H9 (cell line): Measurements from ENCODE around the gene ARHGAP15. TPM values are rescaled to one million over a fixed set of nuclear protein-coding genes. Genes with fewer than 3 reads are reported as not detected.

ENCODE experiments used
- DNase-seq: peaks from one replicate; pipeline ENCODE4 v3.0.0-alpha.2; 2017
- H2AFZ ChIP-seq: one replicate; pipeline ENCODE4 v1.6.1; 2013; ENCODE audit warnings: mild to moderate bottlenecking, low read length, control low read depth, moderate library complexity
- H2AK5ac ChIP-seq: 2 replicates; pipeline ENCODE4 v1.6.1; 2013; ENCODE audit warnings: low read length, control low read depth, mixed read lengths; ENCODE audit not compliant: insufficient read length
- H2BK120ac ChIP-seq: one replicate; pipeline ENCODE4 v1.6.1; 2013; ENCODE audit warnings: low read depth, mild to moderate bottlenecking, low read length, control low read depth, inconsistent platforms; ENCODE audit not compliant: poor library complexity, severe bottlenecking
- H2BK12ac ChIP-seq: 2 replicates; pipeline ENCODE4 v1.6.1; 2013; ENCODE audit warnings: low read length, control low read depth, mixed read lengths, low read depth; ENCODE audit not compliant: insufficient read length
- H2BK15ac ChIP-seq: 2 replicates; pipeline ENCODE4 v1.6.1; 2013; ENCODE audit warnings: low read depth, low read length, control low read depth
- H2BK20ac ChIP-seq: one replicate; pipeline ENCODE4 v1.6.1; 2013; ENCODE audit warnings: low read depth, mild to moderate bottlenecking, low read length, control low read depth, inconsistent platforms; ENCODE audit not compliant: poor library complexity, severe bottlenecking
- H2BK5ac ChIP-seq: 2 replicates; pipeline ENCODE4 v1.6.1; 2013; ENCODE audit warnings: low read length, control low read depth, mixed read lengths; ENCODE audit not compliant: insufficient read length
- H3K14ac ChIP-seq: 2 replicates; pipeline ENCODE4 v1.6.1; 2013; ENCODE audit warnings: low read length, control low read depth; ENCODE audit not compliant: insufficient read depth
- H3K18ac ChIP-seq: 2 replicates; pipeline ENCODE4 v1.6.1; 2013; ENCODE audit warnings: low read depth, mild to moderate bottlenecking, mixed read lengths, low read length, control low read depth; ENCODE audit not compliant: insufficient read length
- H3K23ac ChIP-seq: 2 replicates; pipeline ENCODE4 v1.6.1; 2013; ENCODE audit warnings: low read length, control low read depth, mixed read lengths, low read depth; ENCODE audit not compliant: insufficient read length
- H3K23me2 ChIP-seq: 2 replicates; pipeline ENCODE4 v1.6.1; 2013; ENCODE audit warnings: low read depth, mild to moderate bottlenecking, mixed read lengths, low read length, control low read depth; ENCODE audit not compliant: insufficient read length, poor library complexity, severe bottlenecking
- H3K27ac ChIP-seq: 2 replicates; pipeline ENCODE4 v1.5.1; 2013; ENCODE audit warnings: low read length, control low read depth, mixed read lengths, low read depth; ENCODE audit not compliant: insufficient read length
- H3K27me3 ChIP-seq: 2 replicates; pipeline ENCODE4 v1.6.1; 2013; ENCODE audit warnings: low read length, control low read depth, inconsistent platforms; ENCODE audit not compliant: insufficient read depth
- H3K4ac ChIP-seq: 2 replicates; pipeline ENCODE4 v1.6.1; 2013; ENCODE audit warnings: low read depth, mild to moderate bottlenecking, control low read depth, inconsistent platforms, low read length, moderate library complexity
- H3K4me1 ChIP-seq: 2 replicates; pipeline ENCODE4 v1.6.1; 2013; ENCODE audit warnings: low read length, control low read depth, inconsistent platforms; ENCODE audit not compliant: insufficient read depth
- H3K4me2 ChIP-seq: 2 replicates; pipeline ENCODE4 v1.6.1; 2013; ENCODE audit warnings: low read length, control low read depth, mixed read lengths; ENCODE audit not compliant: insufficient read length, insufficient read depth
- H3K56ac ChIP-seq: 2 replicates; pipeline ENCODE4 v1.6.1; 2013; ENCODE audit warnings: low read depth, mild to moderate bottlenecking, mixed read lengths, low read length, control low read depth; ENCODE audit not compliant: insufficient read length
- H3K79me1 ChIP-seq: 2 replicates; pipeline ENCODE4 v1.6.1; 2013; ENCODE audit warnings: low read depth, mild to moderate bottlenecking, moderate library complexity, low read length, control low read depth, inconsistent platforms; ENCODE audit not compliant: insufficient read depth, poor library complexity, severe bottlenecking
- H3K79me2 ChIP-seq: 2 replicates; pipeline ENCODE4 v1.6.1; 2013; ENCODE audit warnings: low read length, control low read depth, inconsistent platforms; ENCODE audit not compliant: insufficient read depth
- H3K9ac ChIP-seq: 2 replicates; pipeline ENCODE4 v1.6.1; 2013; ENCODE audit warnings: low read length, control low read depth, mixed read lengths; ENCODE audit not compliant: insufficient read length; ENCODE audit errors: extremely low read depth
- H3K9me3 ChIP-seq: one replicate; pipeline ENCODE4 v1.6.1; 2013; ENCODE audit warnings: low read depth, low read length, inconsistent platforms; ENCODE audit not compliant: control insufficient read depth
- H3T11ph ChIP-seq: one replicate; pipeline ENCODE4 v1.6.1; 2013; ENCODE audit warnings: mild to moderate bottlenecking, low read length, control low read depth, inconsistent platforms
- H4K20me1 ChIP-seq: one replicate; pipeline ENCODE4 v1.6.1; 2013; ENCODE audit not compliant: control insufficient read depth, insufficient read length, insufficient read depth
- H4K5ac ChIP-seq: 2 replicates; pipeline ENCODE4 v1.6.1; 2013; ENCODE audit warnings: low read depth, mild to moderate bottlenecking, mixed read lengths, low read length, control low read depth; ENCODE audit not compliant: insufficient read length
- H4K8ac ChIP-seq: replicated peaks from 2 replicates; pipeline ENCODE4 v1.6.1; 2013; ENCODE audit warnings: low read length, control low read depth, mixed read lengths, low read depth; ENCODE audit not compliant: insufficient read length
- H4K91ac ChIP-seq: 2 replicates; pipeline ENCODE4 v1.6.1; 2013; ENCODE audit warnings: low read depth, mild to moderate bottlenecking, moderate library complexity, mixed read lengths, low read length, control low read depth; ENCODE audit not compliant: insufficient read length
- H3K27ac Mint-ChIP-seq, 3 experiments: 2 replicates in 2 of 3; 3 replicates in 1 of 3; pipeline ENCODE4 v1.8.0; 2020 to 2021; ENCODE audit warnings: mixed read lengths in 3 of 3, mild to moderate bottlenecking in 1 of 3, moderate library complexity in 1 of 3
- H3K27me3 Mint-ChIP-seq: 2 replicates; pipeline ENCODE4 v1.8.0; 2021; ENCODE audit warnings: low read depth, mild to moderate bottlenecking, moderate library complexity, mixed read lengths
- H3K36me3 Mint-ChIP-seq, 3 experiments: 2 replicates in 2 of 3; 3 replicates in 1 of 3; pipeline ENCODE4 v1.8.0; 2020 to 2021; ENCODE audit warnings: low read depth in 3 of 3, mixed read lengths in 3 of 3; ENCODE audit not compliant: insufficient read depth in 1 of 3
- H3K4me1 Mint-ChIP-seq, 2 experiments: 2 replicates each; pipeline ENCODE4 v1.8.0; 2020; ENCODE audit warnings: mixed read lengths in 2 of 2
- H3K4me3 Mint-ChIP-seq, 2 experiments: 2 replicates in 1 of 2; 3 replicates in 1 of 2; pipeline ENCODE4 v1.8.0; 2020 to 2021; ENCODE audit warnings: mild to moderate bottlenecking in 2 of 2, mixed read lengths in 2 of 2, moderate library complexity in 1 of 2
- H3K9me3 Mint-ChIP-seq, 2 experiments: 2 replicates in 1 of 2; 3 replicates in 1 of 2; pipeline ENCODE4 v1.8.0; 2020; ENCODE audit warnings: mild to moderate bottlenecking in 2 of 2, mixed read lengths in 2 of 2, moderate library complexity in 1 of 2
- CTCF ChIP-seq: fragments of 200-600 bp; sonication (generic); conservative IDR thresholded peaks from 3 replicates; pipeline ENCODE4 v1.8.0; 2021; ENCODE audit warnings: antibody characterized with exemption, mild to moderate bottlenecking
- WGBS: extraction: QIAGEN DNeasy Blood & Tissue Kit; methylation state at CpG from one replicate; pipeline ENCODE4 v1.1.7; 2013; ENCODE audit warnings: missing lambda C conversion rate, low lambda C conversion rate, mixed read lengths; ENCODE audit not compliant: insufficient read length; ENCODE audit errors: extremely low coverage; 5-methylcytosine and 5-hydroxymethylcytosine counted together
- total RNA-seq: library from RNA; stranded (reverse); gene quantifications from 2 replicates; pipeline ENCODE4 v1.2.1, GENCODE V29; 2021

Gene ARHGAP15
- total RNA-seq, 1 experiment from 2014 or later = not detected

GRCh38 chr2:143730953-143731260, 601.7 kb downstream of the ARHGAP15 start:
- Histone ChIP-seq H4K8ac (no peak overlapping the region), H3K18ac (no peak overlapping the region), H2AK5ac (no peak overlapping the region), H4K91ac (no peak overlapping the region), H3K23me2 (no peaks in the 10 kb centered on the region), H4K5ac (no peak overlapping the region), H2BK12ac (no peak overlapping the region), H3K9me3 (no peaks in the 10 kb centered on the region), H2BK5ac (no peak overlapping the region), H3K27me3 (no peaks in the 10 kb centered on the region), H2BK120ac (no peak overlapping the region), H3K56ac (no peak overlapping the region), H3K79me2 (no peaks in the 10 kb centered on the region), H3K4ac (no peak overlapping the region), H3T11ph (no peak overlapping the region), H2BK20ac (no peak overlapping the region), H3K27ac (no peak overlapping the region), H2AFZ (no peak overlapping the region), H3K4me1 (no peaks in the 10 kb centered on the region), H4K20me1 (no peaks in the 10 kb centered on the region), H3K14ac (no peak overlapping the region), H3K9ac (no peak overlapping the region), H3K23ac (no peak overlapping the region), H3K4me2 (no peak overlapping the region), H3K79me1 (no peaks in the 10 kb centered on the region), H2BK15ac (no peak overlapping the region)
- Mint-ChIP-seq H3K4me1 (peaks cover 3 to 17% of the 10 kb centered on the region in 2 experiments), H3K9me3 (no peaks in the 10 kb centered on the region), H3K4me3 (no peak overlapping the region), H3K27ac (no peak overlapping the region), H3K27me3 (no peaks in the 10 kb centered on the region), H3K36me3 (no peaks in the 10 kb centered on the region)
- no peak for DNase-seq
- WGBS = no CpG with 5 or more reads among the region's 1 CpG
- no peak for TF ChIP-seq CTCF
